K562 (cell line): ENCODE measurements around the gene CCR9. TPM values are rescaled to one million over a fixed set of nuclear protein-coding genes. Genes with fewer than 3 reads are reported as not detected.
A peak's percentile ranks its signal among the peaks of the same experiment; 100 is the strongest.

Experiments used
- ATAC-seq: fragments of 200-7000 bp; cut with Tn5 transposase; 3 replicates; pipeline ENCODE4 v1.9.1; 2020; ENCODE audit warnings: moderate library complexity
- BruUV-seq: library from RNA; stranded (reverse); fragments of 400-500 nt; replicated peaks from 2 replicates; lab custom pipeline; 2021; lab: Mats Ljungman, UMichigan
- CTCF ChIA-PET: fragments of 300-600 bp; formaldehyde crosslinking; extraction: SDS; loops from one replicate; lab custom pipeline; 2021; ENCODE audit warnings: low intra/inter-chr PET ratio; lab: Yijun Ruan, JAX
- POLR2A ChIA-PET: fragments of 300-600, 350-650 bp; sonication (Branson Sonifier 250); formaldehyde crosslinking; extraction: SDS; loops from one replicate; lab custom pipeline; 2021; ENCODE audit warnings: antibody characterized with exemption, inconsistent platforms; lab: Yijun Ruan, JAX
- DNase-seq, 4 experiments: peaks; one replicate each; pipeline versions ENCODE4 v3.0.0 to v3.0.0-alpha.2; 2011 to 2018; ENCODE audit warnings: low spot score in 3 of 4, mixed read lengths in 3 of 4; ENCODE audit errors: extremely low read depth in 1 of 4
- FAIRE-seq: peaks from 2 replicates; lab custom pipeline; 2011; peaks lifted over from hg19 to GRCh38; lab: Jason Lieb, UNC
- H2AFZ ChIP-seq: 2 replicates; pipeline ENCODE4 v1.6.0; 2011; ENCODE audit warnings: low read depth, low read length, control low read depth, inconsistent platforms
- H3K27ac ChIP-seq: fragments of 200-600 bp; 3 replicates; pipeline ENCODE4 v1.8.0; 2011; ENCODE audit warnings: low read depth, mild to moderate bottlenecking, control low read depth, inconsistent platforms, low read length, moderate library complexity, mixed read lengths; ENCODE audit errors: extremely low read depth
- H3K27me3 ChIP-seq, 2 experiments: fragments of 300-600 bp in 1 of 2; 2 replicates in 1 of 2; 3 replicates in 1 of 2; pipeline versions ENCODE4 v1.6.0 to v1.8.0; 2011; ENCODE audit warnings: inconsistent platforms in 2 of 2, low read length in 2 of 2, mild to moderate bottlenecking in 1 of 2, mixed read lengths in 1 of 2, moderate library complexity in 1 of 2; ENCODE audit not compliant: control insufficient read depth in 2 of 2, insufficient read depth in 2 of 2
- H3K36me3 ChIP-seq: fragments of 300-600 bp; 3 replicates; pipeline ENCODE4 v1.8.0; 2011; ENCODE audit warnings: mild to moderate bottlenecking, low read length, inconsistent platforms; ENCODE audit not compliant: control insufficient read depth, insufficient read depth
- H3K4me1 ChIP-seq, 2 experiments: fragments of 200-600 bp in 1 of 2; replicated peaks in 1 of 2; 2 replicates in 1 of 2; 3 replicates in 1 of 2; pipeline versions ENCODE4 v1.5.1 to v1.8.0; 2011; ENCODE audit warnings: inconsistent platforms in 2 of 2, low read length in 2 of 2, mild to moderate bottlenecking in 1 of 2, mixed read lengths in 1 of 2, moderate library complexity in 1 of 2; ENCODE audit not compliant: control insufficient read depth in 2 of 2, insufficient read depth in 2 of 2
- H3K4me2 ChIP-seq: 2 replicates; pipeline ENCODE4 v1.6.1; 2011; ENCODE audit warnings: low read length, control low read depth, inconsistent platforms, mixed read lengths; ENCODE audit not compliant: insufficient read depth
- H3K4me3 ChIP-seq: fragments of 200-600 bp; sonication (generic), shearing (Covaris generic); 2 replicates; pipeline ENCODE4 v1.5.1; 2016; ENCODE audit warnings: control low read depth, inconsistent platforms
- H3K79me2 ChIP-seq: fragments of 200-600 bp; 3 replicates; pipeline ENCODE4 v1.8.0; 2011; ENCODE audit warnings: low read length, inconsistent platforms; ENCODE audit not compliant: control insufficient read depth, insufficient read depth
- H3K9ac ChIP-seq, 2 experiments: 2 replicates each; pipeline versions ENCODE4 v1.6.0 to v1.6.1; 2011; ENCODE audit warnings: low read depth in 2 of 2, low read length in 2 of 2, control low read depth in 1 of 2, inconsistent platforms in 1 of 2, mild to moderate bottlenecking in 1 of 2, mixed read lengths in 1 of 2; ENCODE audit not compliant: insufficient read depth in 1 of 2
- H3K9me1 ChIP-seq: one replicate; pipeline ENCODE4 v1.6.0; 2011; ENCODE audit warnings: inconsistent platforms, mild to moderate bottlenecking, low read length, moderate library complexity; ENCODE audit not compliant: control insufficient read depth, insufficient read depth
- H3K9me3 ChIP-seq: replicated peaks from 2 replicates; pipeline ENCODE4 v1.5.1; 2011; ENCODE audit warnings: low read depth, low read length, inconsistent platforms; ENCODE audit not compliant: control insufficient read depth, insufficient read depth
- H4K20me1 ChIP-seq: replicated peaks from 2 replicates; pipeline ENCODE4 v1.6.1; 2011; ENCODE audit warnings: low read length, inconsistent platforms, mixed read lengths; ENCODE audit not compliant: control insufficient read depth, insufficient read depth
- E2F1 ChIP-seq: sonication (generic); formaldehyde crosslinking; IDR thresholded peaks from 2 replicates; pipeline ENCODE4 v1.8.1; 2023; ENCODE audit warnings: mild to moderate bottlenecking, missing genetic modification reagents, moderate library complexity
- E2F5 ChIP-seq: sonication (generic); formaldehyde crosslinking; IDR thresholded peaks from 2 replicates; pipeline ENCODE4 v1.8.0; 2022; ENCODE audit warnings: mild to moderate bottlenecking, missing genetic modification reagents
- FOS ChIP-seq: IDR thresholded peaks from 3 replicates; pipeline ENCODE4 v1.6.1; 2011; ENCODE audit not compliant: insufficient read length; ENCODE audit errors: extremely low read depth
- HNRNPL ChIP-seq: fragments of 200-400 bp; formaldehyde crosslinking; IDR thresholded peaks from 2 replicates; pipeline ENCODE4 v1.6.1; 2017; ENCODE audit warnings: low read depth, mild to moderate bottlenecking, low read length
- KLF16 ChIP-seq: IDR thresholded peaks from 2 replicates; pipeline ENCODE4 v1.6.1; 2016; ENCODE audit warnings: antibody characterized with exemption
- MCM2 ChIP-seq: fragments of 450-650 bp; IDR thresholded peaks from 2 replicates; pipeline ENCODE4 v1.6.1; 2017; ENCODE audit warnings: low read depth, mild to moderate bottlenecking
- PHF21A ChIP-seq: fragments of 450-650 bp; IDR thresholded peaks from 2 replicates; pipeline ENCODE4 v1.6.1; 2017; ENCODE audit warnings: low read depth, borderline replicate concordance
- RBM25 ChIP-seq: fragments of 200-400 bp; formaldehyde crosslinking; IDR thresholded peaks from 2 replicates; pipeline ENCODE4 v1.6.1; 2018; ENCODE audit warnings: low read length, low read depth, moderate library complexity; ENCODE audit not compliant: severe bottlenecking
- ZFP36 ChIP-seq: fragments of 150-350 bp; IDR thresholded peaks from 2 replicates; pipeline ENCODE4 v1.6.1; 2018; ENCODE audit warnings: low read length, low read depth; ENCODE audit not compliant: partially characterized antibody
- ZNF277 ChIP-seq: fragments of 250-450 bp; sonication (Bioruptor Pico); IDR thresholded peaks from 2 replicates; pipeline ENCODE4 v1.8.0; 2022; ENCODE audit warnings: inconsistent platforms, mild to moderate bottlenecking, moderate library complexity, borderline replicate concordance
- WGBS: fragments of 100-300 bp; shearing (Covaris generic); methylation state at CpG from one replicate; pipeline ENCODE4 v1.1.6; 2016; ENCODE audit warnings: low coverage, mixed read lengths; ENCODE audit not compliant: insufficient coverage; ENCODE audit errors: missing lambda C conversion rate; 5-methylcytosine and 5-hydroxymethylcytosine counted together
- in situ Hi-C: fragments of 300-500 bp; cut with MboI; formaldehyde crosslinking; loops from 4 replicates; pipeline ENCODE4 v1.15.0; 2018; ENCODE audit warnings: inconsistent platforms, mixed read lengths
- intact Hi-C: fragments of 100-400 bp; cut with micrococcal nuclease; formaldehyde crosslinking; loops from 2 replicates; pipeline ENCODE4 v1.14.2; 2022
- polyA plus RNA-seq, 8 experiments: library from polyadenylated mRNA; depleted of rRNA in 4 of 8; stranded (reverse) in 5 of 8; unstranded in 3 of 8; fragments of >200 nt; fragmentation: Nextera tagmentation in 2 of 8; fragmentation: Illumina TruSeq in 1 of 8; extraction: Ambion mirVana in 2 of 8; extraction: Trizol in 1 of 8; gene quantifications; 2 replicates each; pipeline versions ENCODE4 v1.2.1 to v1.2.3, GENCODE V29; 2011 to 2014; ENCODE audit warnings: inconsistent platforms in 1 of 8, missing spikeins in 1 of 8
- total RNA-seq, 7 experiments: library from RNA; depleted of rRNA in 6 of 7; stranded (reverse); fragments of >200 nt in 6 of 7; fragmentation: Illumina TruSeq in 2 of 7; extraction: Trizol in 2 of 7; gene quantifications; 2 replicates each; pipeline versions ENCODE4 v1.2.1 to v1.2.3, GENCODE V29; 2011 to 2021; ENCODE audit warnings: low replicate concordance in 1 of 7

The CCR9 gene
- total and polyA plus RNA-seq, 9 of the 15 experiments (the other 6 are each of a cell fraction or from before 2014, with no cell fraction given): not detected

GRCh38 chr3:45887759-45888511 is 1.6 kb downstream of the CCR9 start:
- no peaks in the 10 kb centered on the region for H3K4me1 ChIP-seq
- DNase-seq (no peak), ATAC-seq (no peak), FAIRE-seq (no peak)
- no peaks in the 10 kb centered on the region for H4K20me1 ChIP-seq
- H3K4me2 ChIP-seq: no peak overlapping the region
- in situ Hi-C loops (no loop called here), intact Hi-C loops (no loop called here)
- POLR2A ChIA-PET: interaction anchor here (1.0 to 1.4 kb wide), 3 partner anchors 10 to 13 kb away, joined by 3 read pairs; no protein-coding TSS in a partner anchor
- no peaks in the 10 kb centered on the region for H3K36me3 ChIP-seq
- no peak overlapping the region for H2AFZ ChIP-seq
- TF ChIP-seq FOS (no peak), RBM25 (peak; percentile 48), ZFP36 (peak; percentile 92)
- BruUV-seq: no TSS peak
- CTCF ChIA-PET: no interaction called here
- no peaks in the 10 kb centered on the region for H3K79me2 ChIP-seq
- no peak overlapping the region for H3K27ac ChIP-seq
- H3K4me3 ChIP-seq: no peak overlapping the region
- 15% methylated on average over 7 of the region's 7 CpGs for WGBS
- no peaks in the 10 kb centered on the region for H3K9me1 ChIP-seq
- peaks cover 4 to 23% of the 10 kb centered on the region in 2 experiments; a peak in 4 of 5 replicates for H3K27me3 ChIP-seq
- no peaks in the 10 kb centered on the region for H3K9me3 ChIP-seq
- no peak overlapping the region for H3K9ac ChIP-seq

GRCh38 chr3:45889337-45889736 is 3.0 kb downstream of the CCR9 start:
- no peak overlapping the region for H3K9ac ChIP-seq
- POLR2A ChIA-PET: interaction anchor here (1.4 kb wide), 1 partner anchor 9 kb away, joined by 3 read pairs; no protein-coding TSS in a partner anchor
- no peaks in the 10 kb centered on the region for H3K79me2 ChIP-seq
- H3K27me3 ChIP-seq: peaks cover 8 to 13% of the 10 kb centered on the region in 2 experiments
- H3K9me1 ChIP-seq: no peaks in the 10 kb centered on the region
- no peaks in the 10 kb centered on the region for H3K9me3 ChIP-seq
- no peak for FAIRE-seq
- no peak overlapping the region for H3K4me2 ChIP-seq
- H3K36me3 ChIP-seq: no peaks in the 10 kb centered on the region
- in situ Hi-C loops: no loop called here
- H3K4me1 ChIP-seq: no peaks in the 10 kb centered on the region; a peak in 1 of 5 replicates
- WGBS: 21% methylated on average over 4 of the region's 4 CpGs
- H3K4me3 ChIP-seq: no peak overlapping the region
- no peaks in the 10 kb centered on the region for H4K20me1 ChIP-seq
- no peak overlapping the region for H3K27ac ChIP-seq
- ATAC-seq: no peak
- CTCF ChIA-PET: no interaction called here
- intact Hi-C loops: no loop called here
- no peak overlapping the region for H2AFZ ChIP-seq
- no peak for DNase-seq
- BruUV-seq: no TSS peak
- TF ChIP-seq E2F5 (CRISPR knock-in tag) (no peak), MCM2 (no peak), E2F1 (no peak), HNRNPL (no peak), PHF21A (no peak), KLF16 (no peak), ZNF277 (CRISPR knock-in tag) (no peak)
